A673 (cell line): ENCODE results near the gene LRRC71.

Experiments
- EZH2 ChIP-seq: fragments of 200-600 bp; sonication (generic); IDR thresholded peaks from 2 replicates; pipeline ENCODE4 v1.6.1; 2017; ENCODE audit warnings: borderline replicate concordance, low read depth, mild to moderate bottlenecking, mixed read lengths, antibody characterized with exemption, low read length; ENCODE audit not compliant: poor library complexity, severe bottlenecking
- TF ChIP-seq, protein P1 (sequence below): fragments of 300-800, 200-600 bp; sonication (generic); conservative IDR thresholded peaks from 2 replicates; pipeline ENCODE4 v1.5.1; 2017; ENCODE audit warnings: low read depth, mild to moderate bottlenecking, antibody characterized with exemption, low read length, moderate library complexity, mixed read lengths

DNA sequence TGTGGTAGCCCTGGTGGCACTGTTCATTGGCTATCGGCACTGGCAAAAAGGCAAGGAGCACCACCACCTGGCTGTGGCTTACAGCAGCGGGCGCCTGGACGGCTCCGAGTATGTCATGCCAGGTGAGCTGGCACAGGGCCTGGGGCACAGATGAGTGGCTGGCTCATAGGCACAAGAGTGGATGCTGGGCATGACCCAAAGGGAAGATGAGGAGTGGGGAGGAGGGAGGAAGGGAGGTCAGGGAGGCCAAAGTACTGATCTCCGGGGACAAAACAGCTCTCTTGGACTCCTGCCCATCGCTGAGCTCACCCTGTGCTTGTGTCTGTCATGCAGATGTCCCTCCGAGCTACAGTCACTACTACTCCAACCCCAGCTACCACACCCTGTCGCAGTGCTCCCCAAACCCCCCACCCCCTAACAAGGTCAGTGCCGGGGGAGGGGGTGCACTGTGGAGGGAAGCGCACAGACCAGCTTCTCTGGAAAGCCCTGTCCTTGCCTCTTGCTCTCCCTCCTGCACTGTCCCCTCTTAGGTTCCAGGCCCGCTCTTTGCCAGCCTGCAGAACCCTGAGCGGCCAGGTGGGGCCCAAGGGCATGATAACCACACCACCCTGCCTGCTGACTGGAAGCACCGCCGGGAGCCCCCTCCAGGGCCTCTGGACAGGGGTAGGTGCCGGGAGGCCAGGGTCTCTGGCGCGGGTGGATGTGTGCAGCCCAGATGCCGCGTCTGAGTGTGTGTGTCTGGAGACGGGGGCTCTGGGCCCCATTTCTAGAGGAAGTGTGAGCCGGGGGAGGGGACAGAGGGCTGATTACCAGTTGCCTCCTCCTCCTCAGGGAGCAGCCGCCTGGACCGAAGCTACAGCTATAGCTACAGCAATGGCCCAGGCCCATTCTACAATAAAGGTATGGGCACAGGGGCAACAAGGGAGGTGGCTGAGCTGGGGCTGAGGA, 7.3 kb upstream of the LRRC71 start:
- TF ChIP-seq, protein P1, sequence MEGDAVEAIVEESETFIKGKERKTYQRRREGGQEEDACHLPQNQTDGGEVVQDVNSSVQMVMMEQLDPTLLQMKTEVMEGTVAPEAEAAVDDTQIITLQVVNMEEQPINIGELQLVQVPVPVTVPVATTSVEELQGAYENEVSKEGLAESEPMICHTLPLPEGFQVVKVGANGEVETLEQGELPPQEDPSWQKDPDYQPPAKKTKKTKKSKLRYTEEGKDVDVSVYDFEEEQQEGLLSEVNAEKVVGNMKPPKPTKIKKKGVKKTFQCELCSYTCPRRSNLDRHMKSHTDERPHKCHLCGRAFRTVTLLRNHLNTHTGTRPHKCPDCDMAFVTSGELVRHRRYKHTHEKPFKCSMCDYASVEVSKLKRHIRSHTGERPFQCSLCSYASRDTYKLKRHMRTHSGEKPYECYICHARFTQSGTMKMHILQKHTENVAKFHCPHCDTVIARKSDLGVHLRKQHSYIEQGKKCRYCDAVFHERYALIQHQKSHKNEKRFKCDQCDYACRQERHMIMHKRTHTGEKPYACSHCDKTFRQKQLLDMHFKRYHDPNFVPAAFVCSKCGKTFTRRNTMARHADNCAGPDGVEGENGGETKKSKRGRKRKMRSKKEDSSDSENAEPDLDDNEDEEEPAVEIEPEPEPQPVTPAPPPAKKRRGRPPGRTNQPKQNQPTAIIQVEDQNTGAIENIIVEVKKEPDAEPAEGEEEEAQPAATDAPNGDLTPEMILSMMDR = no peak
- no peak for TF ChIP-seq EZH2
